HG03095 (cell line): ENCODE results near the gene CADM1.
A peak's percentile ranks its signal among the peaks of the same experiment; 100 is the strongest.

Experiments
- ATAC-seq: cut with Tn5 transposase; IDR thresholded peaks from one replicate; pipeline ENCODE4 v1.9.1; 2021; ENCODE audit warnings: moderate library complexity; ENCODE audit not compliant: unreplicated experiment

Gene CADM1

GRCh38 chr11:115219376-115219775 is 284.8 kb downstream of the CADM1 start:
- ATAC-seq: no peak

- no peak for ATAC-seq
Measured at GRCh38 chr11:115217726-115218311, 286.4 kb downstream of the CADM1 start.

GRCh38 chr11:115215694-115216617 is 288.3 kb downstream of the CADM1 start:
- no peak for ATAC-seq

- ATAC-seq: no peak
Measured at GRCh38 chr11:115214644-115215234, 289.5 kb downstream of the CADM1 start.

GRCh38 chr11:115213007-115213406 is 291.2 kb downstream of the CADM1 start:
- no peak for ATAC-seq

- ATAC-seq: no peak
Measured at GRCh38 chr11:115208808-115209259, 295.4 kb downstream of the CADM1 start.

GRCh38 chr11:115207916-115208315 is 296.3 kb downstream of the CADM1 start:
- no peak for ATAC-seq

- no peak for ATAC-seq
Measured at GRCh38 chr11:115207166-115207591, 297.0 kb downstream of the CADM1 start.

GRCh38 chr11:115206365-115207022 is 297.7 kb downstream of the CADM1 start:
- ATAC-seq: no peak

- ATAC-seq: no peak
Measured at GRCh38 chr11:115202900-115203552, 301.2 kb downstream of the CADM1 start.

GRCh38 chr11:115202074-115202473 is 302.1 kb downstream of the CADM1 start:
- no peak for ATAC-seq

- ATAC-seq: no peak
Measured at GRCh38 chr11:115201111-115201792, 303.0 kb downstream of the CADM1 start.

- ATAC-seq: no peak
Measured at GRCh38 chr11:115199481-115200069, 304.6 kb downstream of the CADM1 start.

GRCh38 chr11:115198321-115198741 is 305.9 kb downstream of the CADM1 start:
- no peak for ATAC-seq

GRCh38 chr11:115197433-115197832 is 306.8 kb downstream of the CADM1 start:
- no peak for ATAC-seq

GRCh38 chr11:115197031-115197430 is 307.2 kb downstream of the CADM1 start:
- no peak for ATAC-seq

GRCh38 chr11:115194802-115195110 is 309.5 kb downstream of the CADM1 start:
- peak; percentile 46 for ATAC-seq

- peak; percentile 83 for ATAC-seq
Measured at GRCh38 chr11:115193914-115194801, 310.1 kb downstream of the CADM1 start.

- no peak for ATAC-seq
Measured at GRCh38 chr11:115191761-115192160, 312.5 kb downstream of the CADM1 start.
